Esophagus squamous epithelium (tissue), 4 donors: ENCODE data around the gene ZNF777.

Source experiments
- CTCF ChIP-seq, 6 experiments: fragments of 450-650 bp in 4 of 6; fragments of 200-600 bp in 2 of 6; sonication (generic) in 2 of 6; IDR thresholded peaks; one replicate each; pipeline ENCODE4 v1.5.1; 2016 to 2019; ENCODE audit warnings: antibody characterized with exemption in 6 of 6, mild to moderate bottlenecking in 4 of 6, moderate library complexity in 4 of 6
- POLR2A ChIP-seq, 4 donors: fragments of 450-650 bp; IDR thresholded peaks; one replicate each; pipeline ENCODE4 v1.6.1; 2017; ENCODE audit warnings: antibody characterized with exemption in 4 of 4, mild to moderate bottlenecking in 4 of 4, moderate library complexity in 3 of 4

GRCh38 chr7:149509774-149510173 lies 48.9 kb upstream of the ZNF777 start:
- TF ChIP-seq CTCF (IDR thresholded peaks at IDR 0.05) (no peak), POLR2A (IDR thresholded peaks at IDR 0.05) (no peak)
